HCT116 (cell line): ENCODE measurements around the gene ATG101. TPM values are rescaled to one million over a fixed set of nuclear protein-coding genes. Genes with fewer than 3 reads are reported as not detected.

Source experiments
- ATAC-seq: fragments of 200-7000 bp; cut with Tn5 transposase; 2 replicates; pipeline ENCODE4 v1.9.1; 2020; ENCODE audit warnings: mild to moderate bottlenecking, moderate library complexity
- BruUV-seq: library from RNA; stranded (reverse); fragments of 400-500 nt; replicated peaks from 2 replicates; lab custom pipeline; 2021; lab: Mats Ljungman, UMichigan
- CTCF ChIA-PET: fragments of 300-600 bp; sonication (Branson Sonifier 250); formaldehyde crosslinking; loops from one replicate; lab custom pipeline; 2021; ENCODE audit warnings: antibody characterized with exemption; lab: Charles Lee
- POLR2A ChIA-PET: fragments of 300-600, 350-600 bp; sonication (Branson Sonifier 250); formaldehyde crosslinking; loops from one replicate; lab custom pipeline; 2021; ENCODE audit warnings: antibody characterized with exemption; lab: Charles Lee
- RAD21 ChIA-PET, 2 experiments: fragments of 300-600 bp; sonication (Branson Sonifier 250); formaldehyde crosslinking; loops; one replicate each; lab custom pipeline; 2023; ENCODE audit warnings: low total read pairs in 2 of 2; ENCODE audit not compliant: uncharacterized antibody in 2 of 2, unreplicated experiment in 2 of 2, low non-redundant PET in 1 of 2; lab: Charles Lee
- DNase-seq: peaks from one replicate; pipeline ENCODE4 v3.0.0-alpha.2; 2010; ENCODE audit warnings: low read depth, low spot score
- H2AFZ ChIP-seq: fragments of 200-600 bp; shearing (Covaris generic), sonication (generic); 2 replicates; pipeline ENCODE4 v1.6.1; 2017; ENCODE audit warnings: low read depth, mixed run types, mixed read lengths, antibody characterized with exemption, low read length; ENCODE audit not compliant: poor library complexity, severe bottlenecking
- H3K27ac ChIP-seq: 2 replicates; pipeline ENCODE4 v1.5.1; 2012; ENCODE audit warnings: low read depth, low read length
- H3K27me3 ChIP-seq: fragments of 200-600 bp; sonication (generic); 2 replicates; pipeline ENCODE4 v1.6.1; 2016; ENCODE audit warnings: mixed run types, low read length, mixed read lengths; ENCODE audit not compliant: insufficient read depth
- H3K36me3 ChIP-seq, 2 experiments: fragments of 200-500 bp in 1 of 2; fragments of 200-600 bp in 1 of 2; sonication (Bioruptor generic) in 1 of 2; sonication (generic) in 1 of 2; 2 replicates each; pipeline versions ENCODE4 v1.5.1 to v1.6.1; 2014 to 2016; ENCODE audit warnings: low read length in 2 of 2, inconsistent platforms in 1 of 2, mixed read lengths in 1 of 2, mixed run types in 1 of 2; ENCODE audit not compliant: insufficient read depth in 2 of 2, control insufficient read depth in 1 of 2
- H3K4me1 ChIP-seq, 2 experiments: fragments of 200-600 bp in 1 of 2; sonication (generic) in 1 of 2; 2 replicates each; pipeline versions ENCODE4 v1.5.1 to v1.6.1; 2012 to 2017; ENCODE audit warnings: low read length in 2 of 2, inconsistent platforms in 1 of 2, mild to moderate bottlenecking in 1 of 2, mixed read lengths in 1 of 2, mixed run types in 1 of 2, moderate library complexity in 1 of 2; ENCODE audit not compliant: insufficient read depth in 2 of 2, control insufficient read depth in 1 of 2
- H3K4me2 ChIP-seq: fragments of 200-600 bp; sonication (generic); 2 replicates; pipeline ENCODE4 v1.6.1; 2017; ENCODE audit warnings: mixed run types, low read length, mixed read lengths
- H3K4me3 ChIP-seq, 2 experiments: fragments of 200-600 bp in 1 of 2; sonication (generic) in 1 of 2; replicated peaks in 1 of 2; 2 replicates each; pipeline ENCODE4 v1.5.1; 2011 to 2016; ENCODE audit warnings: low read length in 2 of 2, control low read depth in 1 of 2, low read depth in 1 of 2, mild to moderate bottlenecking in 1 of 2, mixed read lengths in 1 of 2, mixed run types in 1 of 2
- H3K79me2 ChIP-seq: fragments of 200-600 bp; sonication (generic); 2 replicates; pipeline ENCODE4 v1.6.1; 2017; ENCODE audit warnings: mild to moderate bottlenecking, mixed run types, low read length, moderate library complexity, mixed read lengths; ENCODE audit not compliant: insufficient read depth
- H3K9ac ChIP-seq: fragments of 200-600 bp; sonication (generic); 2 replicates; pipeline ENCODE4 v1.6.1; 2016; ENCODE audit warnings: low read length, mixed read lengths
- H3K9me2 ChIP-seq: fragments of 200-600 bp; sonication (generic), shearing (Covaris generic); 2 replicates; pipeline ENCODE4 v1.6.1; 2017; ENCODE audit warnings: mixed run types, mild to moderate bottlenecking, moderate library complexity; ENCODE audit not compliant: insufficient read depth
- H3K9me3 ChIP-seq, 2 experiments: fragments of 200-500 bp in 1 of 2; fragments of 200-600 bp in 1 of 2; sonication (Bioruptor generic) in 1 of 2; sonication (generic) in 1 of 2; 2 replicates each; pipeline ENCODE4 v1.6.1; 2014 to 2017; ENCODE audit warnings: low read length in 2 of 2, mixed read lengths in 2 of 2, inconsistent platforms in 1 of 2, low read depth in 1 of 2, mild to moderate bottlenecking in 1 of 2, mixed run types in 1 of 2, moderate library complexity in 1 of 2; ENCODE audit not compliant: control insufficient read depth in 1 of 2, insufficient read depth in 1 of 2
- H4K20me1 ChIP-seq: fragments of 200-600 bp; sonication (generic), shearing (Covaris generic); 2 replicates; pipeline ENCODE4 v1.6.1; 2017; ENCODE audit warnings: mixed run types, mild to moderate bottlenecking, moderate library complexity; ENCODE audit not compliant: insufficient read depth
- CEBPB ChIP-seq: IDR thresholded peaks from 2 replicates; pipeline ENCODE4 v1.6.1; 2012; ENCODE audit warnings: low read depth
- ELF1 ChIP-seq: IDR thresholded peaks from 2 replicates; pipeline ENCODE4 v1.6.1; 2012; ENCODE audit warnings: low read depth, borderline replicate concordance
- EZH2 ChIP-seq: fragments of 200-600 bp; sonication (generic); IDR thresholded peaks from 2 replicates; pipeline ENCODE4 v1.6.1; 2017; ENCODE audit warnings: antibody characterized with exemption, mixed run types
- EZH2phosphoT487 ChIP-seq: fragments of 200-600 bp; IDR thresholded peaks from 2 replicates; pipeline ENCODE4 v1.6.1; 2018; ENCODE audit warnings: antibody characterized with exemption, borderline replicate concordance
- FOSL1 ChIP-seq: IDR thresholded peaks from 2 replicates; pipeline ENCODE4 v1.6.1; 2012; ENCODE audit warnings: low read depth
- MAX ChIP-seq: IDR thresholded peaks from 2 replicates; pipeline ENCODE4 v1.6.1; 2012
- REST ChIP-seq: IDR thresholded peaks from 2 replicates; pipeline ENCODE4 v1.6.1; 2012; ENCODE audit warnings: low read depth
- SP1 ChIP-seq: IDR thresholded peaks from 2 replicates; pipeline ENCODE4 v1.6.1; 2012; ENCODE audit warnings: low read depth
- SRF ChIP-seq: IDR thresholded peaks from 2 replicates; pipeline ENCODE4 v1.6.1; 2012; ENCODE audit warnings: low read depth
- TCF7L2 ChIP-seq: IDR thresholded peaks from 2 replicates; pipeline ENCODE4 v1.7.0; 2011; ENCODE audit warnings: borderline replicate concordance, inconsistent platforms; ENCODE audit not compliant: insufficient read depth, insufficient read length; ENCODE audit errors: extremely low read depth
- YY1 ChIP-seq: IDR thresholded peaks from 2 replicates; pipeline ENCODE4 v1.6.1; 2011; ENCODE audit warnings: low read length, low read depth, moderate library complexity, mild to moderate bottlenecking; ENCODE audit not compliant: insufficient replicate concordance; ENCODE audit errors: extremely low read depth
- ZBTB33 ChIP-seq: IDR thresholded peaks from 2 replicates; pipeline ENCODE4 v1.6.1; 2011; ENCODE audit warnings: mild to moderate bottlenecking, low read length, moderate library complexity; ENCODE audit not compliant: insufficient replicate concordance; ENCODE audit errors: extremely low read depth
- ZFX ChIP-seq: fragments of 450-650 bp; IDR thresholded peaks from 2 replicates; pipeline ENCODE4 v1.6.1; 2017
- ZNF274 ChIP-seq: fragments of 200-500 bp; sonication (Bioruptor generic); IDR thresholded peaks from 2 replicates; pipeline ENCODE4 v1.6.1; 2014; ENCODE audit warnings: mild to moderate bottlenecking, low read depth, low read length, inconsistent platforms
- intact Hi-C: fragments of 100-400 bp; cut with micrococcal nuclease; formaldehyde crosslinking; loops from 2 replicates; pipeline ENCODE4 v1.10.0; 2022
- total RNA-seq: library from RNA; stranded (reverse); gene quantifications from one replicate; pipeline ENCODE4 v1.2.1, GENCODE V29; 2021; ENCODE audit not compliant: unreplicated experiment

ATG101 gene
- total RNA-seq, 1 experiment from 2014 or later: 49.2 TPM

- TF ChIP-seq REST (no peak), SRF (no peak), CEBPB (no peak), SP1 (no peak), ZFX (no peak), TCF7L2 (no peak), MAX (no peak)
Observed at GRCh38 chr12:52123487-52124186, 53.9 kb downstream of the ATG101 start (continued).

GRCh38 chr12:52125476-52125900 is 55.7 kb downstream of the ATG101 start:
- intact Hi-C loops: no loop called here
- ChIA-PET POLR2A (no interaction called here), CTCF (interaction anchor here (0.7 to 1.7 kb wide), 2 partner anchors 100 to 853 kb away, joined by 4 to 8 read pairs; no protein-coding TSS in a partner anchor), RAD21 (no interaction called here)
- Histone ChIP-seq H3K9me2 (no peaks in the 10 kb centered on the region), H3K36me3 (no peaks in the 10 kb centered on the region), H3K4me2 (no peak overlapping the region), H3K79me2 (no peaks in the 10 kb centered on the region), H2AFZ (no peak overlapping the region), H3K9ac (no peak overlapping the region), H3K4me3 (no peak overlapping the region), H3K9me3 (no peaks in the 10 kb centered on the region), H3K4me1 (peaks cover 0 to 9% of the 10 kb centered on the region in 2 experiments; a peak in 2 of 4 replicates), H3K27me3 (no peaks in the 10 kb centered on the region), H3K27ac (no peak overlapping the region), H4K20me1 (no peaks in the 10 kb centered on the region)
- ATAC-seq (no peak), DNase-seq (no peak)
- no TSS peak for BruUV-seq
- no peak for TF ChIP-seq FOSL1
- no peak for TF ChIP-seq CEBPB
- TF ChIP-seq EZH2: no peak
- TF ChIP-seq ZNF274: no peak
- TF ChIP-seq ELF1: no peak
- TF ChIP-seq SP1: no peak
- TF ChIP-seq MAX: no peak
- TF ChIP-seq EZH2phosphoT487: no peak
- no peak for TF ChIP-seq ZBTB33
- no peak for TF ChIP-seq REST
- TF ChIP-seq YY1: no peak
- TF ChIP-seq SRF: no peak
